Skeletal muscle satellite cell (primary cell): ENCODE measurements around the gene CRYBG1.
A peak's percentile ranks its signal among the peaks of the same experiment; 100 is the strongest.
"Not testable (repeated sequence)": the region's sequence is repeated elsewhere in the genome, so short reads cannot be mapped to it uniquely, and the experiment has no call there.

Source experiments
- H3K27me3 ChIP-seq: 2 replicates; pipeline ENCODE4 v1.7.0; 2013; ENCODE audit warnings: low read length; ENCODE audit not compliant: control insufficient read depth, insufficient read depth
- H3K36me3 ChIP-seq: 2 replicates; pipeline ENCODE4 v1.7.0; 2013; ENCODE audit warnings: mild to moderate bottlenecking, control low read depth, low read length; ENCODE audit not compliant: insufficient read depth
- H3K4me1 ChIP-seq: 2 replicates; pipeline ENCODE4 v1.7.0; 2013; ENCODE audit warnings: low read length; ENCODE audit not compliant: control insufficient read depth, insufficient read depth
- H3K4me2 ChIP-seq: 2 replicates; pipeline ENCODE4 v1.7.0; 2013; ENCODE audit warnings: mild to moderate bottlenecking, low read length
- H3K4me3 ChIP-seq: 2 replicates; pipeline ENCODE4 v1.7.0; 2013; ENCODE audit warnings: low read length
- H3K9ac ChIP-seq: 2 replicates; pipeline ENCODE4 v1.7.0; 2013; ENCODE audit warnings: mild to moderate bottlenecking, low read depth, low read length, moderate library complexity
- H3K9me3 ChIP-seq: replicated peaks from 2 replicates; pipeline ENCODE4 v1.7.0; 2013; ENCODE audit warnings: mild to moderate bottlenecking, control low read depth, low read length

The CRYBG1 gene

GRCh38 chr6:106588937-106589336 is 228.4 kb downstream of the CRYBG1 start:
- H3K27me3 ChIP-seq, H3K4me3 ChIP-seq, H3K9ac ChIP-seq, H3K4me2 ChIP-seq, H3K36me3 ChIP-seq, H3K9me3 ChIP-seq: not testable (repeated sequence)
- H3K4me1 ChIP-seq = peaks cover 17% of the 10 kb centered on the region

GRCh38 chr6:106591111-106591825 is 230.8 kb downstream of the CRYBG1 start:
- H3K36me3 ChIP-seq = no peaks in the 10 kb centered on the region
- H3K4me3 ChIP-seq = peak overlapping the region; percentile 32
- H3K4me2 ChIP-seq = peak overlapping the region; percentile 33
- H3K9ac ChIP-seq = peak overlapping the region; percentile 27
- H3K4me1 ChIP-seq = peaks cover 17% of the 10 kb centered on the region
- H3K27me3 ChIP-seq = no peaks in the 10 kb centered on the region
- H3K9me3 ChIP-seq = no peaks in the 10 kb centered on the region

- Histone ChIP-seq H3K27me3 (no peaks in the 10 kb centered on the region), H3K9me3 (no peaks in the 10 kb centered on the region)
Observed at GRCh38 chr6:106599440-106599839, 238.9 kb downstream of the CRYBG1 start.

GRCh38 chr6:106600329-106600728 is 239.8 kb downstream of the CRYBG1 start:
- Histone ChIP-seq H3K27me3 (no peaks in the 10 kb centered on the region), H3K4me2 (no peak overlapping the region), H3K9me3 (no peaks in the 10 kb centered on the region), H3K4me3 (no peak overlapping the region), H3K9ac (no peak overlapping the region), H3K36me3 (no peaks in the 10 kb centered on the region), H3K4me1 (no peaks in the 10 kb centered on the region)

More at GRCh38 chr6:106599440-106599839, 238.9 kb downstream of the CRYBG1 start:
- no peak overlapping the region for H3K4me2 ChIP-seq
- H3K36me3 ChIP-seq = no peaks in the 10 kb centered on the region
- no peak overlapping the region for H3K9ac ChIP-seq
- H3K4me1 ChIP-seq = no peaks in the 10 kb centered on the region
- H3K4me3 ChIP-seq = no peak overlapping the region

- no peak overlapping the region for H3K4me2 ChIP-seq
- no peaks in the 10 kb centered on the region for H3K36me3 ChIP-seq
- no peaks in the 10 kb centered on the region for H3K27me3 ChIP-seq
- no peak overlapping the region for H3K4me3 ChIP-seq
- no peaks in the 10 kb centered on the region for H3K9me3 ChIP-seq
- H3K4me1 ChIP-seq = no peaks in the 10 kb centered on the region
- no peak overlapping the region for H3K9ac ChIP-seq
Observed at GRCh38 chr6:106608080-106608668, 247.7 kb downstream of the CRYBG1 start.

GRCh38 chr6:106609699-106610098 is 249.2 kb downstream of the CRYBG1 start:
- H3K4me2 ChIP-seq = no peak overlapping the region
- no peaks in the 10 kb centered on the region for H3K36me3 ChIP-seq
- H3K9ac ChIP-seq = no peak overlapping the region
- H3K4me3 ChIP-seq = no peak overlapping the region
- no peaks in the 10 kb centered on the region for H3K9me3 ChIP-seq
- H3K4me1 ChIP-seq = no peaks in the 10 kb centered on the region
- no peaks in the 10 kb centered on the region for H3K27me3 ChIP-seq

- no peak overlapping the region for H3K4me3 ChIP-seq
- no peaks in the 10 kb centered on the region for H3K9me3 ChIP-seq
- H3K4me1 ChIP-seq = no peaks in the 10 kb centered on the region
- no peaks in the 10 kb centered on the region for H3K27me3 ChIP-seq
- no peak overlapping the region for H3K9ac ChIP-seq
- H3K36me3 ChIP-seq = no peaks in the 10 kb centered on the region
- no peak overlapping the region for H3K4me2 ChIP-seq
Observed at GRCh38 chr6:106611030-106611429, 250.5 kb downstream of the CRYBG1 start.

- no peaks in the 10 kb centered on the region for H3K4me1 ChIP-seq
- H3K27me3 ChIP-seq = no peaks in the 10 kb centered on the region
- H3K4me2 ChIP-seq = no peak overlapping the region
- no peak overlapping the region for H3K9ac ChIP-seq
- no peaks in the 10 kb centered on the region for H3K9me3 ChIP-seq
- peaks cover 2% of the 10 kb centered on the region for H3K36me3 ChIP-seq
- H3K4me3 ChIP-seq = no peak overlapping the region
Observed at GRCh38 chr6:106612671-106613416, 252.3 kb downstream of the CRYBG1 start.

- Histone ChIP-seq H3K4me3 (no peak overlapping the region), H3K9ac (no peak overlapping the region), H3K9me3 (no peaks in the 10 kb centered on the region), H3K36me3 (peaks cover 2% of the 10 kb centered on the region), H3K27me3 (no peaks in the 10 kb centered on the region), H3K4me1 (no peaks in the 10 kb centered on the region), H3K4me2 (no peak overlapping the region)
Observed at GRCh38 chr6:106613590-106613989, 253.1 kb downstream of the CRYBG1 start.

- no peaks in the 10 kb centered on the region for H3K9me3 ChIP-seq
- H3K4me3 ChIP-seq = no peak overlapping the region
- H3K36me3 ChIP-seq = peaks cover 2% of the 10 kb centered on the region
Observed at GRCh38 chr6:106614166-106614565, 253.6 kb downstream of the CRYBG1 start.

GRCh38 chr6:106614592-106615257 is 254.2 kb downstream of the CRYBG1 start:
- no peak overlapping the region for H3K9ac ChIP-seq
- no peaks in the 10 kb centered on the region for H3K9me3 ChIP-seq
- H3K4me2 ChIP-seq = no peak overlapping the region
- H3K4me3 ChIP-seq = no peak overlapping the region
- H3K36me3 ChIP-seq = peaks cover 2% of the 10 kb centered on the region
- no peaks in the 10 kb centered on the region for H3K4me1 ChIP-seq
- H3K27me3 ChIP-seq = no peaks in the 10 kb centered on the region

More at GRCh38 chr6:106614166-106614565, 253.6 kb downstream of the CRYBG1 start:
- H3K4me2 ChIP-seq = no peak overlapping the region
- H3K27me3 ChIP-seq = no peaks in the 10 kb centered on the region
- H3K9ac ChIP-seq = no peak overlapping the region
- H3K4me1 ChIP-seq = no peaks in the 10 kb centered on the region
